C1 segment of cervical spinal cord (tissue), 14 donors: ENCODE data around the gene OR4K1.
"Not testable (repeated sequence)": the region's sequence is repeated elsewhere in the genome, so short reads cannot be mapped to it uniquely, and the experiment has no call there.

ENCODE experiments used
- DNase-seq, 14 donors: peaks; one replicate each; lab custom pipeline; 2025; lab: John Stamatoyannopoulos, UW

OR4K1 gene, protein sequence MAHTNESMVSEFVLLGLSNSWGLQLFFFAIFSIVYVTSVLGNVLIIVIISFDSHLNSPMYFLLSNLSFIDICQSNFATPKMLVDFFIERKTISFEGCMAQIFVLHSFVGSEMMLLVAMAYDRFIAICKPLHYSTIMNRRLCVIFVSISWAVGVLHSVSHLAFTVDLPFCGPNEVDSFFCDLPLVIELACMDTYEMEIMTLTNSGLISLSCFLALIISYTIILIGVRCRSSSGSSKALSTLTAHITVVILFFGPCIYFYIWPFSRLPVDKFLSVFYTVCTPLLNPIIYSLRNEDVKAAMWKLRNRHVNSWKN

DNA sequence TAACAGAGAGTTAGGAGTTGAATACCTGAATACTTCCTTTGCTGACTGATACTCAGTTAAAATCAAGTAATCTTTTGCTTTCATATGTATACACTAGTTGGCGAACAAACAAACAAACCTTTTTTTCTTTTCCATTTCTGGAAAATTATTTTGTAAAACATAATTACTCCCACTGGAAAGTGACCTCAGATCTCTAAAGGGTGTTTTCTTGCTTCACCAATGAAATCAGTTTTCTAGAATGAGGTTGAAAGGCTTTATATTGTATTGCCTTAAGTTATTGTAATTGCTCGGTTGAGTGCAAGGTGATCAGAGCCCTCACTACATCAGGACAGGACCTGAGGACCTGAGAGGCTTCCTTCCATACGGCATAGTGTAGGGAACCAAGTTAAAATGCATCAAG lies at the start of gene OR4K1:
Gene OR4K1, plus strand, starts transcription at position 301 of the 400 bp plus-strand sequence. CDS start 4,750 bp downstream, outside the sequence.
- DNase-seq = no peak

DNA sequence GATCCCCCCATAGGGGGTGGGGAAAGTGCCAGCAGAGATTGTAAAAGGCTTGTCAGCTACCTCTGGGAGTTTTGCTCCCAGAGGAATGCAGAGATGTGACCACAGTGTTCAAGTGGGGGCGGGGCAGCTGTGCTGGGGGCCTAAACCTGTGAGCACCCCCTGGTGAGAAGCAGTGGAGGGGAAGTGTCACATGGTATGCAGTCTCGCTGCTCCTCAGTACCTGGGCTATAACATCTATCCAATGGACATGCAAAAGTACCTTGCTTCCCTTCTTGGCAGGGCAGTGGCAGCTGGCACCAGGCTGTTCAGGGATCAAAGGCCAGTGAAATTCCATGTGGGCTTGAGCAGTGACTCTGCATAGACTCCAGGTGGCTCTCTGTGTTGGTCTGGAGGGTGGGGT lies 35.4 kb upstream of the OR4K1 start:
- no peak for DNase-seq

- DNase-seq = no peak
These were observed 29.7 kb upstream of the OR4K1 start for GRCh38 chr14:19900999-19901398.

GRCh38 chr14:19902409-19902808 lies 28.3 kb upstream of the OR4K1 start:
- no peak for DNase-seq

- no peak for DNase-seq
These were observed 24.1 kb upstream of the OR4K1 start for GRCh38 chr14:19906665-19907064.

- no peak for DNase-seq
These were observed 19.6 kb upstream of the OR4K1 start for GRCh38 chr14:19911114-19911513.

DNA sequence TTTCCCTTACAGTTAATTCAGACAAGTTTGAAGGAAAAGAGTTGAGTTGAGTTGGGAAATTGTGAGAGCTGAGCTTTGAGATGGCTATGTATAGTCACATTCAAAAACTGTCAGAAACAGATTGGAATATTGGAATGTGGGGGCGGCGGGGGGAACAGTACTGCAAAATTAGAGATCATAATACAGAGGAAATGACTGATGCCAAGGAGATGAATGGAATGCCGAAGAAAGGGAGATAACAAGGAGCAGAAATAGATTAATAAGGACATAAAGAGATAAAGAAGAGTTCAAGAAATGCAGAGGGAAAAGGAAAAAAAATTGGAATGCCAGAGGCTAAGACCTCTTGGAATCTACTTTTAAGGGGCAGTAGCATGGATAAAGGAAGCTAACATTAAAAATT lies 13.5 kb upstream of the OR4K1 start:
- no peak for DNase-seq

- DNase-seq = no peak
These were observed 12.7 kb upstream of the OR4K1 start for GRCh38 chr14:19917955-19918518.

DNA sequence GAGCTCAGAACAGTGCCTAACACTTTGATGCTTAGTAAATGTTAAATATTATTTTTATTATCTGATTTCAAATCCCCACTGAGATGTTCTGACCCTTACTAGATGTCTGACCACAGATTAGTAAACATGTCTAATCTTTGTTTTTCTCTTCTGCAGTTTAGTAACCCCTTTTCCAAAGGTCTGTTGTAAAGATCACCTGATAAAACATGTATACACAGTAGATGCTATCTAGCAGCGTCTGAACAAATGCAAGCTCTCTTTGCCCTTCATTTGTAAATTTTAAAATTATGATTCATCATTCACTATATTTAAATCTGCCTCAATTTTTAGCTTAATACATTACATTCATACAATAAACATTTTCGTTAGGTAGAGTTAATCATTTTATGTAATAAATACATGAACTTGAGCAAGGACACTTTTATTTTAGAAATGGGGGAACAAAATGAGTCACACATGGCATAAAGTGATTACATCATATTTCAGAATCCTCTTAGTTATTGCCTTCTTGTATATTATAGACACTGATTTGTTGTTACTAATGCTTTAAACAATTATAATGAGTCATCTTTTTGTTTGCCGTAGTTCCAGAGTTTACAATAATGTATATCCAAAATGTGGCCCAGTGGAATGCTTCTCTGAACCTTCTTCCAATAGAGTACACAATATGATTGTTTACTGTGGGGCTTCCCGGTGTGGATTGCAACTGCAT lies 12.0 kb upstream of the OR4K1 start:
- DNase-seq = no peak

DNA sequence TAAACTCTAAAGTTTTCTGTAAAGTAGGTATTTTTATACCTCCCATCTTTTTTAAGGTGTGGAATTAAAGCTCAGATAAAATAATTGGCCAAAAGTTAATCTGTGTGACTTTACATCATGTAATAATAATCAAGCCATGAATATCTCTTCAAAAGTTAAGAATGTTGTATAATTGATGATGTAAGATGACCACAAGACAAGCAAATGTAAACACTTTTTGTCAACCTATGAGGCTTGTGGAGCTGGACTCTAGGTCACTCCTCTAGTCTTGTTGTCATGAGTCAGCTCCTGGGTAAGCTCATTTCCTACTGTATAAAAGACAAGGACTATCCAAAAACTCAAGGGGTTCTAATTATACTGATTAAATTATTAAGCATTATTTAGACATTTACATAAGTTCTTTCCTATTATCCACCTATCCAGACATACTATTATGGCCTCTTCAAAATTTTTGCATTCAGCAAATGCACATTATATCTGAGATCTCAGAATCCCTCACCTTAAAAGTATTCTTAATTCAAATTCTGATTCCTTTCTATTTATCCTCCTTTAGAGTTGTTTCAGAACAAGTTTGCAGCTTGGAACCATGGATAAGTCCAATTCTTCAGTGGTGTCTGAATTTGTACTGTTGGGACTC lies 10.6 kb upstream of the OR4K1 start, which contains the start of gene OR4K5:
Gene OR4K5, plus strand, starts transcription at position 587 of the 637 bp plus-strand sequence. Its CDS starts 0 bp downstream, at position 587.
- no peak for DNase-seq

DNA sequence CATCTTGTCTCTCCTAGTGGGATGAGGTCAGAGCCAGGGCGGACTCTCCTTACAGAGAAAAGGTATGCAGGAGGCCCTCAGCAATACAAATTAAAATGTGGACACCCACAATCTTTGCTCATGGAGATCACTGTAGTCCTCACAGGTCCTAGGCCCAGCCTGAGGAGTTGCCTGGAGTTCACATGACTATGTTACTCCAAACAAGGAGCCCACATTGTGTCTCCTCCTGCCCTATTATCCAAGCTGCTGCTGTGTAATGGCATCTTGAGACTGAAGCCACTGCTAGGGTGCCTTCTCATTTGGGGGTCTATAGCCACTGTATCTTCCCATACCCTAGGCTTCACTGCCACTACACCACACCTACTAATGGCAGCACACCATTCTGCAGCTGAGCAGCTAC lies 11.0 kb downstream of the OR4K1 start:
- DNase-seq = no peak

GRCh38 chr14:19947413-19948090 lies 16.8 kb downstream of the OR4K1 start:
- DNase-seq = no peak

- DNase-seq = no peak
These were observed 18.5 kb downstream of the OR4K1 start for GRCh38 chr14:19949218-19949617.

DNA sequence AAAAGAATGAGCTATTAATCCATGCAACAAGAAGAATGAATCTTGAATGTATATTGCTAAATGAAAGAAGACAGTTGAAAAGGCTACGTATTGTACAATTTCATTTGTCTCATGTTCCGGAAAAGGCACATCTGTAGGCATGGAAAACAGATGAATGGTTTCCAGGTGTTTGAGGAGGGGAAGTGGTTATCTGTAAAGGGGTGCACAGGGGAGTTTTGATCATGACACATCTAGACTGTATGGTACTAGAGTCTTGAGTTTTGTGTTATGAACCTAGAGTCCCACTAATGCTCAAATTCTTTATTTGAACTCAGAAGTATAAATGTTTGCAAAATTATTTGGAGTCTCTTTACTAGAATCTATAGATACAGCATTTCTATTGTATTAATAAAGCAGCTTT lies 39.0 kb downstream of the OR4K1 start:
- DNase-seq = not testable (repeated sequence)

DNA sequence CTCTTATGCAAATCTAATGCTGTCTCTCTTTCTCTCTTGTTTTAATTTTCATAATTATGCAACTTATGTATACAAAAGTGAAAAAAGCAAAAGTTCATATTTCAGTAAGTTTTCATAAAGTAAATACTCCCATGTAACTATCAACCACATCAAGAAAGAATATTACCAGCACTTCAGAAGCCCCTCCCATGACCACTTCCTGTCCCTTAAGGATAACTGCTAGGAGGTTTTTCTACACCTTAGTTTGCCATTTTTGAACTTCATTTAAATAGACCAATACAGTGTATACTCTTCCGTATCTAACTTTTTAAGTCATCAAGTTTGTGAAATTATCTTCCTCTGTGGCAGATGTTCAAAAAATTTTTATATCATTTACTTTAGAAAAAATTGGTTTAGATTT lies 44.1 kb downstream of the OR4K1 start:
- no peak for DNase-seq

GRCh38 chr14:19975291-19975690 lies 44.6 kb downstream of the OR4K1 start, which contains the start of gene OR4K15:
Gene OR4K15 (plus strand): TSS chr14:19975591. CDS start chr14:19975591, 0 bp downstream.
- DNase-seq = no peak
